ENCODE measurements around the gene ANKRD11.
"Not testable (repeated sequence)": the region's sequence is repeated elsewhere in the genome, so short reads cannot be mapped to it uniquely, and the experiment has no call there.

Gene ANKRD11

GRCh38 chr16:89344846-89345611, 145.3 kb downstream of the ANKRD11 start:
- DNase-seq (ENCODE audit: low read depth) = no peak

GRCh38 chr16:89344458-89344834, 145.9 kb downstream of the ANKRD11 start:
- DNase-seq (ENCODE audit: low read depth) = no peak

- DNase-seq (ENCODE audit: low read depth) = no peak
Measured at GRCh38 chr16:89343501-89344457, 146.6 kb downstream of the ANKRD11 start.

GRCh38 chr16:89341697-89342694, 148.4 kb downstream of the ANKRD11 start:
- no peak for DNase-seq (ENCODE audit: low read depth)

GRCh38 chr16:89341279-89341678, 149.1 kb downstream of the ANKRD11 start:
- no peak for DNase-seq (ENCODE audit: low read depth)

- DNase-seq (ENCODE audit: low read depth) = no peak
Measured at GRCh38 chr16:89338863-89339262, 151.5 kb downstream of the ANKRD11 start.

GRCh38 chr16:89337965-89338364, 152.4 kb downstream of the ANKRD11 start:
- DNase-seq (ENCODE audit: low read depth) = no peak

- DNase-seq (ENCODE audit: low read depth) = no peak
Measured at GRCh38 chr16:89335803-89336485, 154.4 kb downstream of the ANKRD11 start.

- no peak for DNase-seq (ENCODE audit: low read depth)
Measured at GRCh38 chr16:89334988-89335802, 155.2 kb downstream of the ANKRD11 start.

- no peak for DNase-seq (ENCODE audit: low read depth)
Measured at GRCh38 chr16:89334461-89334860, 155.9 kb downstream of the ANKRD11 start.

GRCh38 chr16:89334050-89334449, 156.3 kb downstream of the ANKRD11 start:
- no peak for DNase-seq (ENCODE audit: low read depth)

GRCh38 chr16:89333401-89334001, 156.9 kb downstream of the ANKRD11 start:
- peak; percentile 79 for DNase-seq (ENCODE audit: low read depth)

- DNase-seq (ENCODE audit: low read depth) = no peak
Measured at GRCh38 chr16:89332902-89333245, 157.5 kb downstream of the ANKRD11 start.

- DNase-seq (ENCODE audit: low read depth) = no peak
Measured at GRCh38 chr16:89332243-89332901, 158.0 kb downstream of the ANKRD11 start.

- DNase-seq (ENCODE audit: low read depth) = no peak
Measured at GRCh38 chr16:89331371-89332109, 158.8 kb downstream of the ANKRD11 start.

GRCh38 chr16:89330177-89330856, 160.0 kb downstream of the ANKRD11 start:
- DNase-seq (ENCODE audit: low read depth) = no peak

- not testable (repeated sequence) for DNase-seq (ENCODE audit: low read depth)
Measured at GRCh38 chr16:89329830-89330176, 160.6 kb downstream of the ANKRD11 start.
